NCI-H2107 treated with DMSO at 0.1 percent for 48 hours (cell line): Measurements from ENCODE around the gene COL4A1.

Experiments
- DNase-seq: peaks from one replicate; lab custom pipeline; 2025; ENCODE audit not compliant: unreplicated experiment; lab: John Stamatoyannopoulos, UW

Gene COL4A1

DNA sequence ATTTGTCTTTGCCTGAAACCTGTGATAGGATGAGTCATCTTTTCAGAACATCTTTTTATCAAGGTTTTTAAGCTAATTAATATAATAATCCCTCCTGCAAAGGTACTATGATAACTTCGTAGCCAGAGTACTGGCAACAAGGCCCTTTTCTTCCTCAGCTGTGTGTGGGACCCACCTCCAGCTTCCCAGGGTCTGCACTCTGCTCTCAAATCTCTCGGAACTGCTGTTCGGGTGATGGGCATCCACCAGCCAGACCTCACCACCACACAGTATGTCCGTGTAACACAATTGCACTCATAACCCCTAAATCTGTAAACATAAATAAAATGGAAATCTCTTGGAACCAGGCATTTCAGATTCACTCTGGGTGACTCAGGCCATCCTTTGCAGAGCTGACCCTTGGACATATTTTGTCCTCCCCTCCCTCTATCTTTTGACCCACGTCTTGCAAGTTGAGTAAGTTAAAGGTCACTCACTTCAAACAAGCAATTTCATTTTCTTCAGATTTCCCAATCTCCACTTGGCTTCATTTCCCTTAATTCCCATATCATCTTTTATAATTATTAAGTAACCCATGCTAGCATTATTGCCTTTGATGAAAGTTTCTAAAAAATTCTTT lies 29.5 kb downstream of the COL4A1 start:
- DNase-seq: no peak

- no peak for DNase-seq
Observed at GRCh38 chr13:110276553-110276950, 30.4 kb downstream of the COL4A1 start.

DNA sequence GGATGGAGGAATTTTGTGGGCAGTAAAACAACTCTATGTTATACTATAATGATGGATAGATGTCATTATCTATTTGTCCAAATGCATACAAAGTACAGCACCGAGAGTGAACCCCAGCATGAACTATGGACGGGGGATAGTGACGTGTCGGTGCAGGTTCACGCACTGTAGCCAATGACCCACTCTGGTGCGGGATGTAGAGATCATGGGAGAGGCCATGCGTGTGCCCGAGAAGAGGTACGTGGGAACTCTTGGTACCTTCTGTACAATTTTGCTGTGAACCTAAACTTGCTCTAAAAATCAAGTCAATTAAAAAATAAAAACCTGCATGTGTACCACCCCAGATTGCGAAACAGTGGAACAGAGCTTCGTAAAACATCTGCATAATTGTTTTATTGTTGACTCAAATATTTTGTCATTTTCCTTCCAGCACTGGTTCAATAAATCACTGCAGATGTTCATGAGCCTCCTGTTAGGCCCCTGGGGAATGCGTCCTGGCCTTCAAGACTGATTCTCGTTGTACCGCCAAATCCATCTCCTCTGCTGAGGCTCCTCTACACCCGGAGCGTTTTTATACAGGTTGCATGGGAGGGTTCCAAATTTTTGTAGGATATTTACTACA lies 30.9 kb downstream of the COL4A1 start:
- DNase-seq: no peak

DNA sequence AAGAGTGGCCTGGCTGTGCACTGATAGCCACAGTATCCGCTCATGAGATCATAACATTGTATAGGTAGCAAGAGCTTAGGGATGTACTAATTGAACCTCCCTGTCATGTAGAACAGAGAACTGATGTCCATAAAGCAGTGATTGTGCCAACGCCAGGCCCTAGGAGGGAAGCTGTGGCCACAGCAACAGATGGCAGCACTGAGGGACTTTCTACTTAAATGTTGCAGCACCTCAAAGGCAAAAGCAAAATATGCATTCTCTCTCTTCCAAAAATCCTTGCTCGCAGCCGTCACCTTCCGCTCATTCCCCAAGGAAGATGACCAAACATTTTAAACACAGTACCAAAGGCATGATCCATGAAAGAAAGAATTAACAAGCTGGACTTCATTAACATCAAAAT lies 32.3 kb downstream of the COL4A1 start:
- no peak for DNase-seq

DNA sequence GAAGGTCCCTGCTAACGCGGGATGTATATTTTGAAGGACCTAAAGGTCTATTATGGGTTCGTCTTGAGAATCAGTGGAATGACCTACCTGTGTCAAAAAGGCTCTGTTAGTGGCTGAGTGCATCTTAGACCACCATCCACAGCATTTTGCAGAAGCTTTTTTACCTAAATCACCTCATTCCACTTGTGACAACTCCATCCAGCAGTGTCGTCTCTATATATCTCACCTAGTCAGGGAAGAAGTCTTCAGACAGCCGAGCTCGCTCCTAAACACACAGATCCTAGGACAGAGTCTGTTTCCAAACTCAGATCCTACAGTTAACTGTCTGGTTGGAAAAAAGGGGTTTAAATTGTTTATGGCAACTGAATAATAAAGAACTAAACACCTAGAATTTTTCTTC lies 33.7 kb downstream of the COL4A1 start:
- DNase-seq: no peak

DNA sequence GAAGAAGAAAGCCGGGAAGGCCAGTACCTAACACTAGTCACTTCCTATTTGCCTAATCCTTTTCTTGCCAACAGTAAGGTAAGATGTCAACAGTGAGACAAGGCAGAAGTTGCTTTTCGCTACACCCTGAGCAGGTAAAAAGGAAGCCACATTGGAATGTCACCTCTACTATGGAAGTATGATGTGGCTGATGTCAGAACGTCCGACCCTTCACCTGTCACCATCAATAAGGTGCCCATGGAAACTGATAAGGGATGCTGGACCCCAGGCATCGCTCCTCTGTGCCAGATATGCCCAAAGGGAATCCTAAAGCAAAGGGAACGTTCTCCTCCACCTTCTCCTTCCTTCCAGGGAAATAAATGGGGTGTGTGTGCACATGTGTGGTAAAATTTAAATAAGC lies 34.3 kb downstream of the COL4A1 start:
- no peak for DNase-seq

GRCh38 chr13:110272227-110272626 lies 34.7 kb downstream of the COL4A1 start:
- DNase-seq: no peak

- DNase-seq: no peak
Observed at GRCh38 chr13:110271313-110271712, 35.6 kb downstream of the COL4A1 start.

DNA sequence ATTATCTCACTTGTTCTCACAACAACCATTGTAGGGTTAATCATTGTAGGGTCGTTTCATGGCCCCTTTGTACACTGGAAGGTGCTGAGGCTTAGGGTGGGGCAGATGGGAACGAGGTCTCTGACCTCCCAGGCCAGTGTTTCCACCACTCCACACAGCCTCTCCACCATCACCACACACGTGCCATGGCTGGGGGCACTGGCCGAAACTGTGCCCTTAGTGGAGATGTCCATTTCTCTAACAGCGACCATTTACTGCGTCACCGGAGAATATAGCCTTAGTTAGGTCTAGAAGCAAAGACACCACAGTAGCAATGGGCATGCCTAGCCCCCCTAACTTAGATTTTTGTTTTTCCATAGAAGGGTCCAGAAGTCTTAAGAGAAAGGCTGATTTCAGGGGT lies 36.5 kb downstream of the COL4A1 start:
- no peak for DNase-seq

GRCh38 chr13:110269509-110270185 lies 37.3 kb downstream of the COL4A1 start:
- DNase-seq: no peak

DNA sequence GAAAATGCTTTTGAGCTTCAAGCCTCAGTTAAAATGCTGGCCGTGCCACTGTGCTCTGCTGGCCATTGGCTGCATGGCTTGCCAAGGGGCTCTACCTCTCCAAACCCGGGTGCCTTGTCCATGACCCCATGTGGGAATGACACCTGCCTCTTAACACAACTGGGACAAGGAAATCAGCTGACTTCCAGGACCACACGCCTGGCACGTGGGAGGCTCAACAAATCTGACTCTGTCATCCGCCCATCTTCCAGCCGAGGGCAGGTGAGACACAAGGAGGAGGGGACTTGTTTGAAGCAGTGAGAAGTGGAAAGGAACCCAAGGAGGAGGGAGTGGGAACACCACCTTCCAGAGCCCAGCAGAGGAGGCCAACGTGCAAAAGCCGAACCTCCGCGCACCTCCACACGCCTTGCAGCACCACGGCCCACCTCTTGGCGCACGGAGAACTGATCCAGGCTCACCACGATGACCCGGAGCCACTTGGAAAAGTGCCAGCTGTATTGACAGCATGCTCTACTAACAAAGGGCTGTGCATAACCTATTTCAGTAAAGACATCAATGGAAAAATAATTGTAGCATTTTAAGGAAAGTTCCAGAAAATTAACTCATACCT lies 38.3 kb downstream of the COL4A1 start:
- DNase-seq: no peak

GRCh38 chr13:110268061-110268460 lies 38.9 kb downstream of the COL4A1 start:
- no peak for DNase-seq

DNA sequence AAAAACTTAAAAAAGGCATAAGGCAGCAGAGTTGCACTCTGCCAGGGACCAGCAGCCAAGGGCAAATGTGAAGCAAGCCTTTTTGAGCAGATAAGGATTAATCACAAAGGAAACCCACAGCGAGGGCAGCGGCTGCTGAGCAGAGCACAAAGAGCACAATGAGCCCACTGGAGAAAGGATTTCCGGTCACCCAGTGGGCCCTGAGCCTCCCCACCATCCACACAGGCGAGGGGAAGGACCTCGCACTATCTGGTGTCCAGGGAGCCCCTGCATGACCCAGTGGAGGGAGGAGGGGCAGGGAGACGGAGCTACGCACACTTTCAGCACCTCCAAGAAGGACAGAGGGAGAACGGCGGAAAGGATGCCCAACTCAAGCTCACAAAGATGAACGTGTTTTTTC lies 40.0 kb downstream of the COL4A1 start:
- DNase-seq: no peak

DNA sequence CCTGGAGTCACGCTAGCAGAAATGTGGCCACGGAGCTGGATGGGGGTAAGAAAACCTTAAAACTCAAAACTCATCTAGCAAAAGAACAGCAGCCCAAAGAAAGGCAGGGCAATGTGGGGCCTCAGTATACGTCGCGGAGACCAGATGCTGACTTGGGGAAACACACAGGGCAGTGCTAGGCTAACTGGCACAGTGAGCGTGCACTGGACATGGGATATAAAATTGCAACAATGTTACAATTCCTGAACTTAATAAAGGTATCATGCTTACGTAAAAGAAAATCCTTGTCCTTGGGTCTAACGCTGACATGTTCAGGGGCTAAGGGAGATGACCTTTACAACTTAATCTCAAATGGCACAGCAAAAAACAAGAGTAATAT lies 40.5 kb downstream of the COL4A1 start:
- DNase-seq: no peak

DNA sequence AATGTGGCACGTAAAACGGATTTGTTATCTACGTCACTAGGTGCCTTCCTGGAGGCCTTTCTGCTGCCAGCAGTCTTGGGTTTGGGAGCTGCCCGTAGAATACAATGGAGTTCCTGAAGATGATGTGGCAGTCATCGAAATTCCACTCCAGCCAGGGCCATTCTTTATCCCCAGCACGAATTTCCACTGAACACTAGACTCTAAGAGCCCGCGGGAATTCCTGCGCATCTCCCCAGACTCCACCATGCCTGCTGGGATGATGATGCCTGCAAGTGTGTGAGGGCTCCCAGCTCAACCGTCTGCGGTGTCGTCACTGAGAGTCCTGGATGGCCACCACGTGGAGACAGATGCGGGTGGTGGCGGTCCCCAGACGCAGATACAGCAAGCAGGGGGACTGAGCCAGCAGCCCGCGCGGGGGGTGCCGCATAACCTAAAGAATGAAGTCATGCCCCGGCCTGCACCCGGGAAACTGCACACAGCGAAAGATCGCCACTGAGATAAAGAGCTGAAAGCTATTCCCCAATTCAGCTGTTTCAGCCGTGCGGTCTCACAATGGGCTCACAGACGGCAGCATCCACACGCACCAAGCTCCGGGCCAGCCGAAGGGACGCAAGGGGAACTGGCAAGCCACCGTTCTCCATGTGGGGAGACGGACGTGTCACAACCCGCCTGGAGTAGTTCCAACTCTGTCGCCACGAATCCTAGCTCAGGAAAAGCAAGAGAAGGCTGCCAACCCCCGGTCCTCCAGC lies 41.1 kb downstream of the COL4A1 start:
- no peak for DNase-seq

- no peak for DNase-seq
Observed at GRCh38 chr13:110265341-110265681, 41.6 kb downstream of the COL4A1 start.

- no peak for DNase-seq
Observed at GRCh38 chr13:110264685-110265275, 42.2 kb downstream of the COL4A1 start.

DNA sequence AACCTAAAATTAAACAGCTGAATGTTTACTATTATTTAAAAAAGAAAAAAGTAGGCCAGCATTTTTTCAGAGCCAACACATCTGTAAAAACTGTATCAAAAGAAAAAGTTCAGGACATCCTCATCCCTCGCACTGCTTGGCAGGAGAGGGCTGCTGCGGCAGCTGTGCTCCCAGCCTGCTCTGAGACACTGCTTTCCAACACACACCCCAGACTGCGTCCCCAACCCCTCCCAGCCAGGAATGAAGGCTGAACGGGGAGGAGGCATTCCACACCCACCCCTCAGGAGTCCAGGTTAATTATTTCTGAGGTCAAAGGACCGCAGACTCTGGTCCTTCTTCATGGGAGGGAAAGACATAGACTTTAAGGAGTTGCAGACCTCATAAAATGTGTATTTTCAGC lies 43.1 kb downstream of the COL4A1 start:
- DNase-seq: no peak

GRCh38 chr13:110263404-110263803 lies 43.6 kb downstream of the COL4A1 start:
- DNase-seq: no peak

GRCh38 chr13:110262508-110263291 lies 44.3 kb downstream of the COL4A1 start:
- DNase-seq: no peak

DNA sequence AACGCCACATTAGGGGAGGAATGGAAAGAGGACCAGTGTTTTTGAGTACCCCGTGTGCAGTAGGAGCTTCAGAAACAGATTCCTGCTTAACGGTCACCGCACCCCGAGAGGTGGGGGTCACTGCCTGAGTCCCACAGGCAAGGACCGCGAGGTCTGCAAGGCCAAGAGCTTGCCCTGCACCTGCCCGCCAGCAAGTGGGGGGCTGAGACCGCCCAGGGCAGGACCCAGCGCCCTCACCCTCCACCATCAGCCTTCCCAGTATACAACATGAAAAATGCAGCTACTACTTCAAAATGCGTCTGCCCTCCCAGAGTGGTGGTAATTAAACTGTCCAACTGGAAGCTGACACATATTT lies 44.9 kb downstream of the COL4A1 start:
- no peak for DNase-seq
